ENCODE measurements around the gene TMEM131. TPM values are rescaled to one million over a fixed set of nuclear protein-coding genes. Genes with fewer than 3 reads are reported as not detected.
A peak's percentile ranks its signal among the peaks of the same experiment; 100 is the strongest.

Gene TMEM131
- total and polyA plus RNA-seq, 7 donors: 7.7 to 33.3 (median 20.1) TPM

- Histone ChIP-seq H3K9me3 (no peaks in the 10 kb centered on the region), H3K4me1 (peaks cover 35% of the 10 kb centered on the region), H3K27me3 (ENCODE audit: insufficient read depth in 3 of 3, low read length in 2 of 3) (no peaks in the 10 kb centered on the region), H3K27ac (no peak overlapping the region), H3K36me3 (ENCODE audit: insufficient read depth in 1 of 2, low read depth in 1 of 2) (no peaks in the 10 kb centered on the region), H3K4me3 (no peak overlapping the region)
- ATAC-seq (no peak), DNase-seq (no peak)
- 95 to 96% (median 95%) methylated on average over 9 of the region's 9 CpGs for WGBS, 3 donors
- TF ChIP-seq CTCF (IDR thresholded peaks at IDR 0.05): no peak
- intact Hi-C loops (cut with DNase I): no loop called here
Observed at GRCh38 chr2:97910403-97911205, 85.1 kb downstream of the TMEM131 start.

DNA sequence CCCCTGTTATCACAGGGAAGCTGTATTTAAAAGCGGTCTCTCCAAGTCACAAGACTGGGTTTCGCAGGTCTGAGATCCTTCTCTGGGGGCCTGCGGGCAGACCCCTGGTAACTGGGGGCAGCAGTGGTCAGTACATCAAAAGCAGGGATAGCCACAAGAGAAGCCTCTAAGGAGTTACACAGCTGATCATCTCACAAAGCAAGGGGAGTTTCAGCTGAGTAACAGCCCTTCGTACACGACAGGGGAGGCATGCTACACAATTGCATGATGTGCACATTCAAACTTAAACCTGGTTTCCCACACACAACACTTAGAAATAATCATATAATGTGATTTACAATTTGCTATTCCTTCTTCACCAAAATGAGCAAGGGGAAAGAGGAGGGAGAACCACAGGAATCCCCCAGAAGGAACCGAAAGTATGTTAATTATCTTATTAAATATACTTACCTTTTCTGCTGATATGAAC lies 87.5 kb downstream of the TMEM131 start:
- no peaks in the 10 kb centered on the region for H3K36me3 ChIP-seq (ENCODE audit: insufficient read depth in 1 of 2, low read depth in 1 of 2)
- H3K4me1 ChIP-seq: peaks cover 18% of the 10 kb centered on the region
- 84 to 90% (median 85%) methylated on average over 6 of the region's 6 CpGs for WGBS, 3 donors
- TF ChIP-seq CTCF (IDR thresholded peaks at IDR 0.05): no peak
- H3K4me3 ChIP-seq: no peak overlapping the region
- no peaks in the 10 kb centered on the region for H3K9me3 ChIP-seq
- no peak overlapping the region for H3K27ac ChIP-seq
- no peaks in the 10 kb centered on the region for H3K27me3 ChIP-seq (ENCODE audit: insufficient read depth in 3 of 3, low read length in 2 of 3)
- DNase-seq (no peak), ATAC-seq (no peak)
- intact Hi-C loops (cut with DNase I): no loop called here

GRCh38 chr2:97907369-97908100 lies 88.2 kb downstream of the TMEM131 start:
- no peak overlapping the region for H3K4me3 ChIP-seq
- no peak for DNase-seq
- intact Hi-C loops (cut with DNase I): no loop called here
- TF ChIP-seq CTCF (IDR thresholded peaks at IDR 0.05): no peak
- H3K36me3 ChIP-seq (ENCODE audit: insufficient read depth in 1 of 2, low read depth in 1 of 2): no peaks in the 10 kb centered on the region
- H3K27ac ChIP-seq: no peak overlapping the region
- ATAC-seq: no peak
- H3K4me1 ChIP-seq: peaks cover 18% of the 10 kb centered on the region
- H3K9me3 ChIP-seq: no peaks in the 10 kb centered on the region
- no peaks in the 10 kb centered on the region for H3K27me3 ChIP-seq (ENCODE audit: insufficient read depth in 3 of 3, low read length in 2 of 3)
- 87 to 94% (median 88%) methylated on average over 6 of the region's 6 CpGs for WGBS, 3 donors

- Histone ChIP-seq H3K4me1 (peaks cover 13% of the 10 kb centered on the region), H3K27ac (peak overlapping the region; percentile 19), H3K36me3 (ENCODE audit: insufficient read depth in 1 of 2, low read depth in 1 of 2) (no peaks in the 10 kb centered on the region), H3K27me3 (ENCODE audit: insufficient read depth in 3 of 3, low read length in 2 of 3) (no peaks in the 10 kb centered on the region), H3K9me3 (no peaks in the 10 kb centered on the region), H3K4me3 (no peak overlapping the region)
- DNase-seq (no peak), ATAC-seq (peak; percentile 66 to 86 (median 77))
- TF ChIP-seq CTCF (IDR thresholded peaks at IDR 0.05): no peak
- 20 to 31% (median 24%) methylated on average over 1 of the region's 1 CpG for WGBS, 3 donors
- intact Hi-C loops (cut with DNase I): no loop called here
Observed at GRCh38 chr2:97906307-97906706, 89.4 kb downstream of the TMEM131 start.

Measured in psoas muscle (tissue), 8 donors.